Ishikawa (cell line): ENCODE data around the gene JAG2.

Experiments
- CEBPB ChIP-seq: IDR thresholded peaks from 2 replicates; pipeline ENCODE4 v1.6.1; 2012
- CREB1 ChIP-seq: IDR thresholded peaks from 2 replicates; pipeline ENCODE4 v1.6.1; 2012; ENCODE audit warnings: low read depth
- EGR1 ChIP-seq: IDR thresholded peaks from 2 replicates; pipeline ENCODE4 v1.6.1; 2012
- EP300 ChIP-seq: IDR thresholded peaks from 2 replicates; pipeline ENCODE4 v1.6.1; 2012; ENCODE audit warnings: borderline replicate concordance
- FOXM1 ChIP-seq: IDR thresholded peaks from 2 replicates; pipeline ENCODE4 v1.6.1; 2012; ENCODE audit warnings: low read depth, borderline replicate concordance
- MAX ChIP-seq: IDR thresholded peaks from 2 replicates; pipeline ENCODE4 v1.6.1; 2012
- NFIC ChIP-seq: IDR thresholded peaks from 2 replicates; pipeline ENCODE4 v1.6.1; 2012
- RAD21 ChIP-seq: IDR thresholded peaks from 2 replicates; pipeline ENCODE4 v1.6.1; 2012; ENCODE audit warnings: low read depth
- REST ChIP-seq: IDR thresholded peaks from 2 replicates; pipeline ENCODE4 v1.6.1; 2012; ENCODE audit warnings: low read depth, mild to moderate bottlenecking
- TAF1 ChIP-seq: IDR thresholded peaks from 2 replicates; pipeline ENCODE4 v1.6.1; 2012; ENCODE audit warnings: low read depth, mild to moderate bottlenecking
- TCF12 ChIP-seq: IDR thresholded peaks from 2 replicates; pipeline ENCODE4 v1.6.1; 2012; ENCODE audit warnings: low read depth
- TEAD4 ChIP-seq: IDR thresholded peaks from 2 replicates; pipeline ENCODE4 v1.6.1; 2012
- YY1 ChIP-seq: IDR thresholded peaks from 2 replicates; pipeline ENCODE4 v1.6.1; 2012; ENCODE audit warnings: low read depth
- ZBTB7A ChIP-seq: IDR thresholded peaks from 2 replicates; pipeline ENCODE4 v1.6.1; 2012; ENCODE audit warnings: low read depth
- TF ChIP-seq, protein P1 (sequence below): IDR thresholded peaks from 2 replicates; pipeline ENCODE4 v1.6.1; 2012

Gene JAG2

GRCh38 chr14:105148604-105149145 lies 19.9 kb downstream of the JAG2 start:
- TF ChIP-seq TAF1 = no peak
- TF ChIP-seq, protein P1, sequence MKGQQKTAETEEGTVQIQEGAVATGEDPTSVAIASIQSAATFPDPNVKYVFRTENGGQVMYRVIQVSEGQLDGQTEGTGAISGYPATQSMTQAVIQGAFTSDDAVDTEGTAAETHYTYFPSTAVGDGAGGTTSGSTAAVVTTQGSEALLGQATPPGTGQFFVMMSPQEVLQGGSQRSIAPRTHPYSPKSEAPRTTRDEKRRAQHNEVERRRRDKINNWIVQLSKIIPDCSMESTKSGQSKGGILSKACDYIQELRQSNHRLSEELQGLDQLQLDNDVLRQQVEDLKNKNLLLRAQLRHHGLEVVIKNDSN = no peak
- no peak for TF ChIP-seq EGR1
- TF ChIP-seq FOXM1 = no peak
- TF ChIP-seq CEBPB = no peak
- no peak for TF ChIP-seq YY1
- no peak for TF ChIP-seq RAD21
- TF ChIP-seq ZBTB7A = no peak
- TF ChIP-seq REST = no peak
- TF ChIP-seq MAX = no peak
- TF ChIP-seq TEAD4 = no peak
- TF ChIP-seq NFIC = no peak
- no peak for TF ChIP-seq EP300
- no peak for TF ChIP-seq TCF12
- TF ChIP-seq CREB1 = no peak

DNA sequence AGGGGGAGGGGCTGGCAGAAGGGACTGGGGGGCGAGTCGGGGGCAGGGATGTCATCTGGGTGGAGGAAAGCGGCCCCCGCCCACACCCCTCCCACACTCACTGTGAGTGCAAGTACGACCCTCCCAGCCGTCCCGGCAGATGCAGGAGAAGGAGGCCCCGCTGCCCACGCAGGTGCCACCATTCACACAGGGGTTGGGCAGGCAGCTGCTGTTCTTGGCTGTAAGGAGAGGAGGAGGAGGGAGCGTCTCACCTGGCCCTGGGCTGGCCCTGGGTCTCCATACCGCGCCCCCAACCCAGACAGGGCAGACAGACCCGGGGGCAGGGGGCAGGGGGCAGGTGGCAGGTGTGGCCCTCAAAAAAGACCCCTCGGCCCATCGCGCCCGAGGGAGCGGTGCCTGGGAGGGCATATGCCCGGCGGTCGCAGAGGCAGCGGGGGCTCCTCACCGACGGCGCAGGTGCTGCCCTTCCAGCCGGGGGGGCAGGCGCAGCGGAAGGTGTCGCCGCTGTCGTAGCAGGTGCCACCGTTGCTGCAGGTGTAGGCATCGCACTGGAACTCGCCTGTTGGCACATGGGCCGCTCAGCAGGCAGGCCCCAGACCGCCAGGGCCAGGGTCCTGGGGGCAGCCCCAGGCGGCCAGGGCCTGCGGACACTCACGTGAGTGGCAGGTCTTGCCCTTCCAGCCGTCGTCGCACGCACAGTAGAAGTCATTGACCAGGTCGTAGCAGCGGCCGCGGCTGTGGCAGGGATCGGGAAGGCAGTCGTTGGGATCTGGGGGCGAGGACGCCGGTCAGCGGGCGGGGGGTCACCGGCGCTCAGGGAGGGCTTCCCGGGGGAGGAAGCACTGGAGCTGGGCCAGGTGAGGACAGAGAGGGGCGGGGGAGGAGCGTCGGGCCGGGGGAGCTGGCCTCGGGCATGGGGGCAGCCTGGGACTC lies 20.6 kb downstream of the JAG2 start:
- TF ChIP-seq ZBTB7A (no peak), TCF12 (no peak), TAF1 (no peak)
- TF ChIP-seq, protein P1 = no peak

- no peak for TF ChIP-seq EGR1
- TF ChIP-seq, protein P1 = no peak
- TF ChIP-seq RAD21 = no peak
- no peak for TF ChIP-seq REST
- TF ChIP-seq CEBPB = no peak
- TF ChIP-seq TEAD4 = no peak
- no peak for TF ChIP-seq YY1
- TF ChIP-seq NFIC = no peak
- no peak for TF ChIP-seq TAF1
- no peak for TF ChIP-seq FOXM1
- TF ChIP-seq ZBTB7A = no peak
- no peak for TF ChIP-seq MAX
- TF ChIP-seq TCF12 = no peak
- no peak for TF ChIP-seq EP300
Measured at GRCh38 chr14:105146976-105147635, 21.5 kb downstream of the JAG2 start.

GRCh38 chr14:105146181-105146975 lies 22.2 kb downstream of the JAG2 start:
- TF ChIP-seq CEBPB (no peak), EP300 (no peak), TEAD4 (no peak), ZBTB7A (no peak), CREB1 (no peak), MAX (no peak)
- TF ChIP-seq, protein P1 = no peak
